Measurements from ENCODE around the gene SLC6A8.
"Not testable (repeated sequence)": the region's sequence is repeated elsewhere in the genome, so short reads cannot be mapped to it uniquely, and the experiment has no call there.

Gene SLC6A8

GRCh38 chrX:153670748-153671588 is 16.8 kb upstream of the SLC6A8 start:
- in situ Hi-C loops (cut with MboI; ENCODE audit: low sequenced_read_pairs) = loop anchor here (25.0 kb wide), 1 partner anchor 709 kb away; no protein-coding TSS in a partner anchor

DNA sequence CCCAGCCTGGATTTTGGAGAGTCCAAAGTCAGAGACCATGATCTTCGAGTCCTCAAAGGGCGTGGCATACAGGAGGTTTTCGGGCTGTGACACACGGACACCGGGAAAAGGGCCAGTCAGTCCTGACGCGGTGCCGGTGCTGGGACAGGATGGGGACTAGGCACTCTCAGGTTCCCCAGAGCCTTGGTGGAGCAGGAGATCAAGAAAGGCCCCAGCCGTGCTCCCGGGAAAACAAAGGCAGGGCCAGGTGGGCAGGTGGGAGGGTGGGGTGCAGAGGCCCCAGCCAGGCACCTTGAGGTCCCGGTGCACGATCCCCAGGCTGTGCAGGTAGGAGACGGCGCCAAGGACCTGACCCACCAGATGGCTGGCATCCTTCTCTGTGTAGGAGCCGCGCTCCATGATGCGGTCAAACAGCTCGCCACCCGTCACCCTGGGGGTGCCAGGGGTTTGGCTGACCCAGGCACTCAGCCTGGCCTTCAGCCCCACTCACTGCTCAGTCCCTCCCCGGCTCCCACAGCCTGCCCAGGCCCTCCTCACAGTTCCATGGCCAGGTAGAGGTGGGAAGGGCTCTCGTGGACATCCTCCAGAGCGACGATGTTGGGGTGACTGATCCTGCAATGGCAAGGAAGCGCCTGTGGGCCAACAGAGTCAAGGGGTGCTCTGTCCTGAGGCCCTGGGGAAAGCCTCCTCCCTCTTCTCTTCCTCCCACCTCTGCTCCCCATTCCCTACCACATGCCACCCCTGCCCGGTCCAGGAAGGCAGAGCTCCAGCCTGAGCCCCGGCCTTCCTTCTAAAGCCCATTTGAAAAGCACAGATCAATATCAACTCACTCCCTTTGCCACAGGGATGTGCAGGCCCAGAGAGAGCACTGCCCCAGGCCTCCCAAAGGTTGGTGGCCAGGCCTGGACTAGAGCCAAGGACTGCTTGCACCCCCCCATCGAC is 15.9 kb upstream of the SLC6A8 start:
- in situ Hi-C loops (cut with MboI; ENCODE audit: low sequenced_read_pairs) = loop anchor here (25.0 kb wide), 1 partner anchor 710 kb away; no protein-coding TSS in a partner anchor

DNA sequence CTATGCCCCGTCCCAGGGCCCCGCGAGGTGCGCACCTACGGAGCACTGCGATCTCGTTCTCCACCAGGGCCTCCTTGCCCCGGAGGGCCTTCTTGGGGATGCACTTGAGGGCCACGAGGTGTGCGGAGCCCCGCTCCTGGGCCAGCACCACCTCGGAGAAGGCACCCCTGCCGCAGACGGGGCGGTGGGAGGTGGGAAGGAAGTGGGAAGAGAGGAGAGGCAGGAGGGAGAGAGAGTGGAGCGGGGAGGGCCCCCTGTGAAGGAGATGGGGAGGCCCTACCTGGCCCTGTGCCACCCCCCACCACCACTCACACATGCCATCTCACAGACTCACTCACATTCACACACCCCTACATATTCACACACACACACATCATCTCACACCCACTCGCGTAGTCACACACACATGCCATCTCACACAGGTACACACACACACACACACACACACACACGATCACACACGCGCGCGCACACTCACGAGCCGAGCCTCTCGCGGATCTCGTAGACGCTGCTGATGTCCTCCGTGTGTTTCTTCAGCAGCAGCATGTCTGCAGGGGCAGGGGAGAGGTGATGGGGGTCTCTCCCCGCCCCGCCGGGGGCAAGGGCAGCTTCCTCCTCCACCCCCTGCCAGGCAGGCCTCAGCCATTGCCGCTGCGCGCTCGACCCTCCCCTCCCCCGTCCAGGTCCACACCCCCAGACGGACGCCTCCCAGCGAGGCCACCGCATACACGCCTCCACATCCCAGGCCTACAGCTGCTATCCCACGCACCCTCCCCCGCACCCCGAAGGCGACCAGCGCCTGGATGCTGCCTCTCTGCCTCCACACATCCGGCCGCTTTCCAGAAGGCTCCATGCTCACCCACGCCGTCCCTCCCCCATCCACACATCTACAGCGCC is 14.9 kb upstream of the SLC6A8 start:
- in situ Hi-C loops (cut with MboI; ENCODE audit: low sequenced_read_pairs) = loop anchor here (25.0 kb wide), 1 partner anchor 710 kb away; no protein-coding TSS in a partner anchor

GRCh38 chrX:153673428-153674218 is 14.1 kb upstream of the SLC6A8 start, which contains the start of gene PNCK:
Gene PNCK (minus strand): TSS chrX:153673813. CDS start chrX:153673076, 737 bp downstream.
- in situ Hi-C loops (cut with MboI; ENCODE audit: low sequenced_read_pairs) = loop anchor here (25.0 kb wide), 1 partner anchor 711 kb away; no protein-coding TSS in a partner anchor

- in situ Hi-C loops (cut with MboI; ENCODE audit: low sequenced_read_pairs) = loop anchor here (25.0 kb wide), 1 partner anchor 712 kb away; no protein-coding TSS in a partner anchor
These were observed 13.4 kb upstream of the SLC6A8 start for GRCh38 chrX:153674219-153674851.

- in situ Hi-C loops (cut with MboI; ENCODE audit: low sequenced_read_pairs) = no loop called here
These were observed 6.6 kb upstream of the SLC6A8 start for GRCh38 chrX:153681175-153681574.

- in situ Hi-C loops (cut with MboI; ENCODE audit: low sequenced_read_pairs) = not testable (repeated sequence)
These were observed 4.2 kb upstream of the SLC6A8 start for GRCh38 chrX:153683486-153683885.

DNA sequence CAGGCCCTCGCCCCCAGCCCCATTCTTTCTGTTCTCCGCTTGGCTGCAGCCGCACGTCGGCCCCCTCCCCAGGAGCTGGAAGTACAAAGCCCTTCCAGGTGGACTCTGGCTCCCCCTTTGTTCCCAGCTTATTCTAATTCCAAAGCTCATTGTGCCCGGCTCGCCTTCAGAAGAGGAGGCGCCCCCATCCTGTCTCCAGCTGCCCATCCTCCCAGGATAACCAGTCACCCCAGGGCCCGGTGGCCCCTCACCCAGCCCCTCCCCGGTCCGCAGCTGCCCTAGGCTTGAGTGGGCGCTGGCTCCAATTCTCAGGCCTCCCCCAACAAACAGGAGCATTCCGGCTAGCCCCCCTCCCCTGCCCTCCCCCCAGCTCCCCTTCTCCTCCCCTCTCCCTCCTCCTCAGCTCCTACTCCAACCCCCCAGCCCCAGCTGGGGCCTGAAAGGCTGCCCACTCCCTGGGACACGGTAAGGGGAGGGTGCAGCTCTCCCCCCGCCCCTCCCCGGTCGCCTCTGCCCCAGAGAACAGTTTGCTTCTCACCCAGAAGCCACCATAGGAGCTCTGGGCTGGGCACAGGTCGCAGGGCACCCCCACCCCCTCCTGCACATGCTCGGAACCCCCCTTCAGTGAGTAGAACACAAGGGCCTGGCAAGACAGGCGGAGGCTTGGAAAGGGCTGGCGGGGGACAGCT is 3.1 kb upstream of the SLC6A8 start:
- in situ Hi-C loops (cut with MboI; ENCODE audit: low sequenced_read_pairs) = no loop called here

DNA sequence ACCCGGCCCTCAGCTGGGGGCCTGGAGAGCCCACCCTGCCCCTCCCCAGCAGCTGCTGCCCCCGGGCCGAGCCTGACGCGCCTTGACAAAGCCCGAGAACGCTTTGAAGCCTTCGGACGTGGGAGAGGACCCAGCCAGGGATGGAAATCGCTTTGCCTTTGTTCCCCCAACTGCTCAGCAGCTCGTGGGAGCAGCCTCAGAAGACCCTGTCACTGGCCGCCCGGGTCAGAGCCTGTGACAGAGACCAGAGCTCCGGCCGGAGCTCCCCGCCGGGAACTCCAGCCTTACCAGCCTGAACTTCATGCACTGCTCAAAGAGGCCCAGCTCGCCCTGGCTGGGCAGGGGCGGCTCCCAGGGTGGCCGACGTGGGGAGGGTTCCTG is 2.6 kb upstream of the SLC6A8 start:
- in situ Hi-C loops (cut with MboI; ENCODE audit: low sequenced_read_pairs) = no loop called here

GRCh38 chrX:153685751-153686696 is 1.7 kb upstream of the SLC6A8 start:
- in situ Hi-C loops (cut with MboI; ENCODE audit: low sequenced_read_pairs) = no loop called here

DNA sequence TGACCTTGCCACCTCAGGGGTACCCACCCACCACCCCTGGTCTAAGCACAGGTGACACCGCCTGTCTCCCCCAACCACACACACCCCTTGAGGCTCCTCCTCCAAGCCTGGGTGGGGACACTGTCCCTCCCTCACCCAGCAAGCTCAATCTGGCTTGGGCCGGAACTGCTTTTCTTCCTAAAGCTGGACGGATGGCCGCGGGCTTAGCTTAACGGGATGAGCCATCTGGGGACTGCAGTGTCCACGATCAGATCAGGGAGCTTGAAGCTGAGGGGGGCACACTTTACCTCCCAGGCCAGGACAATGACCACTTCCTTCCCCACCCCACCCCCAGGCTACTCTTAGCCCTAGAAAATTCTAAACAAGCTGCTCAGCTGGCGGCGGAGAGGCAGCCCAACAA is 1.0 kb upstream of the SLC6A8 start:
- in situ Hi-C loops (cut with MboI; ENCODE audit: low sequenced_read_pairs) = no loop called here

GRCh38 chrX:153688071-153688470 is 345 bp downstream of the SLC6A8 start:
- in situ Hi-C loops (cut with MboI; ENCODE audit: low sequenced_read_pairs) = no loop called here

DNA sequence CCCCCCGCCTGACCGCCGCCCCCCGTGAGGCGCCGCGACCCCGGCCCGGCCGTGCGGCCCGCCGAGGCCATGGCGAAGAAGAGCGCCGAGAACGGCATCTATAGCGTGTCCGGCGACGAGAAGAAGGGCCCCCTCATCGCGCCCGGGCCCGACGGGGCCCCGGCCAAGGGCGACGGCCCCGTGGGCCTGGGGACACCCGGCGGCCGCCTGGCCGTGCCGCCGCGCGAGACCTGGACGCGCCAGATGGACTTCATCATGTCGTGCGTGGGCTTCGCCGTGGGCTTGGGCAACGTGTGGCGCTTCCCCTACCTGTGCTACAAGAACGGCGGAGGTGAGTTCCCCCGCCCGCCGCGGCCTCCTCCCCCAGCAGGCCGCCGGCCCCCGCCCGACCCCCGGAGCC is 780 bp downstream of the SLC6A8 start:
- in situ Hi-C loops (cut with MboI; ENCODE audit: low sequenced_read_pairs) = no loop called here

DNA sequence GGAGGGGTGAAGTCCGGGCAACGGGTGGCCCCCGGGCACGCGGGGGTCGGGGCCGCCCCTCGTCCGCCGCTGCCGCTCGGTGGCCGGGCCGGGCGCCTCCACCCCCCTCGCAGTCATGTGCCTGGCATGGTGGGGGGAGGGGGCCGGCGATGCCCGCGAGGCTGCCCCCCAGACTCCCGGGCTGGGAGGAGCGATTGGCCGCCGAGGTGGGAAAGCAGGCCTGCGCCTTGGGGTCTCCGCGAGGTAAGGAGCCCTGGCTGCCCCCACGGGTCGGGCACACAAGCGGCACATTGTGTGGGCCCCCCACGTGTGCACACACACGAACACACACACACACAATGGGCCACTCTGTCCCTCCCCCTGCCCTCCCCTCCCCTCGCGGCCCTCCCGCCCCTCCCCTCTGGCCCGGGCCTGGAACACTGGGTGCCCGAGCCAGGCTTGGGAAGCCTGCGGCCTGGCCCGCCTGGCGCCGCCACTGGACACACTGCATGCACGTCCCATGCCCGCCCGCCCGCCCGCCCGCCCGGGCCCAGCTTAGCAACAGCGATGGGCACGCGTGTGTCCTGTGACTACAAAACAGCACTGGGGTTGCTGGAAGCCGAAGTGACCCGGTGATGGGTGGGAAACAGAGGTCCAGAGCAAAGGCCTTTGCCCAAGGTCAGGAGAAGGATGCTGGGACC is 1.3 kb downstream of the SLC6A8 start:
- in situ Hi-C loops (cut with MboI; ENCODE audit: low sequenced_read_pairs) = no loop called here

- in situ Hi-C loops (cut with MboI; ENCODE audit: low sequenced_read_pairs) = no loop called here
These were observed 2.1 kb downstream of the SLC6A8 start for GRCh38 chrX:153689654-153690465.

DNA sequence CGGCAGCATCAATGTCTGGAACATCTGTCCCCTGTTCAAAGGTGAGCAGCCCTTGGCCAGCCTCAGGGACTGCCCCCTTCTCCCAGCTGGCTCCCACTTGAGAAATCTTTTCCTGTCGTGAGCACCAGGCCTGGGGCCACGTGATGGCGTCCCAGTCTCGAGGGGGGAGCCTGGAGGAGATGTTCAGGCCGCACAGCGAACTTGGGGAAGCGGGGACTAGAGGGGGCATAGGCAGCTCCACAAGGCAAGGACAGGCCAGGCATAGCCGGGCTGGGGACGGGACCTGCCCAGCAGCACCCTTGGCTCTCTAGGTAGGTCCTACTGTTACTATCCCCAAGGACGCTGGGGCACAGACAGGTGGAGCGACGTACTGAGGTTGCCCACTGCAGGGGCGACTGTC is 2.7 kb downstream of the SLC6A8 start:
- in situ Hi-C loops (cut with MboI; ENCODE audit: low sequenced_read_pairs) = no loop called here
